Activated CD4-positive, CD25-positive, alpha-beta regulatory T cell treated with anti-CD3 and anti-CD28 coated beads, Interleukin-2, amount 50 U/mL, for 16 hours (primary cell): ENCODE measurements around the gene ZFAND4.
"Not testable (repeated sequence)": the region's sequence is repeated elsewhere in the genome, so short reads cannot be mapped to it uniquely, and the experiment has no call there.

Experiments
- DNase-seq: peaks from one replicate; pipeline ENCODE4 v3.0.0-alpha.2; 2020; ENCODE audit warnings: low read depth, low spot score

The ZFAND4 gene

DNA sequence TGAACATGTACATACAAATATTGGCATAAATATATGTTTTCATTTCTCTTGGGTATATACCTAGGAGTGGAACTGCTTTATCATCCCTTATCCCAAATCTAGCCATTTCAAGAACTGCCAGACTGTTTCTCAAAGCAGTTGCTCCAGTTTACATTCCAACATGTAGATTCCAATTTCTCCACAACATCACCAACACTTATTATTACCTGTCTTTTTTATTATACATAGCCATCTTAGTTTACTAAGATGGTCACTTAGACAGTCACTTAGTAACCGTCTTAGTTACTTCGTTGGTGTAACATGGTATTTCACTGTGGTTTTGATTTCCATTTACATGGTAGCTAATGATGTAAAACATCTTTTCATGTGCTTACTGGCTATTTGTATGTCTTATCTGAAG lies 82.7 kb downstream of the ZFAND4 start:
- DNase-seq: no peak

DNA sequence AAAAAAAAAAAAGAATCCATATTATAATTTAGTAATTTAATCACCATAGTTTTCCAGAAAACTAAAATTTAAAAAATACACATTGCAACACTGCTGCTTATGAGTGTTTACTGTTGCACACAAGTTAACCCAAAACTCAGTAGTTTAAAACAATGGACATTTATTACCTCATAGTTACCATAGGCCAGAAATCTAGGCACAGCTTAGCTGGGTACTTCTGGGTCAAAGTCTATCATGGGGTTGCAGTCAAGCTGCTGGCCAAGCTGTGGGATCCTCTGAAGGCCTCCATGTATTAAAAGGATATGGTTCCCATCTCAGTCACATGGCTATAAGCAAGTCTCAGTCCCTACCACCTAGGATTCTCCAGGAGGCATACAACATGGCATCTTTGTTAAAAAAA lies 83.6 kb downstream of the ZFAND4 start:
- no peak for DNase-seq

DNA sequence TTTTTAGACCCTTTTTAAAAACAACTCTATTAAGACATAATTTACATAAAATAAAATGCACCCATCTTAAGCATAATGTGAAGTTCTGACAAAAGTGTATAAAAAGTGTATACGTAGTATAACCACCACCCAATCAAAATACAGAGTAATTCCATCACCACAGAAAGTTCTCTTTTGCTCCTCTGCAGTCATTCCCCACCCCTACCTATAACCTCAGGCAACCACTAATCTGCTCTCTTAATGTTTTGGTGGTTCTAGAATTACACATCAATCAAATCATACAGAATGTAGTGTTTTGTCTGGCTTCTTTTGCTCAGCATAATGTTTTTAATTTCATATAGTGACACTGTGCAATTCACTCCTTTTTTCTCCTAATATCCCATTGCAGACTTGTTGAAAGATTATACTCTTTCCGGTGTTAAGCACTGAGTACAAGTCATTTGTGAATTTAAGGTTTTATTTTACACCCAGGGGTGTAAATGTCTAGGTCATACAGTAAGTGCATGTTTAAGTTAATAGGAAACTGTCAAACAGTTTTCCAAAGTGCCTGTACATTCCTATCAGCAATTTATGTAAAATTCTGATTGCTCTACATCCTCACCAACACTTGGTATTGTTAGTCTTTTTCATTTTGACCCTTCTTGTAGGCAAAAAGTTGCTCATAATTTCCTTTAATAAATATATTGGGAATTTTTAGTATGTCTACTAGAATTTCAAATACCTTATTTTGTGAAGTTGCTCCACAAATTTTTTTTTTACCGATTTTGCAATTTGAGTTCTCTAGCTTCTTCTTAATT lies 86.3 kb downstream of the ZFAND4 start:
- DNase-seq: no peak

DNA sequence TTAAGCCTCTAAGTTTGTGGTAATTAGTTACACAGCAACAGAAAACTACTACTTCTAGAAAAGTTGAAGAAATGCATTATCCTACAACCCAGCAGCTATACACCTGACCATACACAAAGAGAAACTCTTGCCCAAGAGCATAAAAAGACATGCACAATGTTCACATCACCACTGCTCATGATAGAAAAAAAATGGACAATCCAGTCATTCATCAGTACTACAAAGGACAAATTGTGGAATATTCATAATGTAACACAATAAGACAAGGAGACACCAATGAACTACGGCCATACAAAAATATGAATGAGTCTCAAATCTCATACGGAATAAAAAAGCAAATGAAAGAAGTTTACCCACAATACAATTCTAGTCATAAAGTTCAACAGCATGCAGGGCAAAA lies 87.4 kb downstream of the ZFAND4 start:
- DNase-seq: no peak

- no peak for DNase-seq
These were observed 90.2 kb downstream of the ZFAND4 start for GRCh38 chr10:45582386-45582781.

GRCh38 chr10:45581582-45582385 lies 90.8 kb downstream of the ZFAND4 start:
- DNase-seq: no peak

GRCh38 chr10:45581216-45581549 lies 91.4 kb downstream of the ZFAND4 start:
- no peak for DNase-seq

- no peak for DNase-seq
These were observed 92.0 kb downstream of the ZFAND4 start for GRCh38 chr10:45580371-45581215.

DNA sequence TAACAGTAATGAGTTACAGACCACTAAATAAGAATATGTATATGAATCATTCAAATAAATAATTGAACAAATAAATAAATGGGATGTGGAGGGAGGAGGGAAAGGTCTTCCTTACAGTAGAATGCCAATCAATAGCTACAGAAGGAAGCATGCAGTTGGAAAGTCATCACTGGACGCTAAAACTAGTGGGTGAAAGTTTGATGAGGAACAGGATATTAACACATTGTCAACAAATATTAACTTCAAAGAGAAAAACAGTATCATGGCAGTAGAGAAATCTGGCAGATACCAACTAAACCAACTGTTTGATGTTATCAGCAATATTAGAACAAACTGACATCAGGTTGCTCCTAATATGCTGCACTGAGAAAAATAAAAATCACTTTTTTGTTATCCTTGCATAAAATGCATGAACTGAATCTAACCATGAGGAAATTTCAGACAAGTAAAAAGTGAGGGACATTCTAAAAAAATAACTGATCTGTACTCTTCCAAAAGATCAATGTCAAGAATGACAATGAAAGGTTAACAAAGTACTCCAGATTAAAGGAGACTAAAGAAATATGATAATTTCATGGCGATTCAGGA lies 94.1 kb downstream of the ZFAND4 start:
- DNase-seq: no peak

DNA sequence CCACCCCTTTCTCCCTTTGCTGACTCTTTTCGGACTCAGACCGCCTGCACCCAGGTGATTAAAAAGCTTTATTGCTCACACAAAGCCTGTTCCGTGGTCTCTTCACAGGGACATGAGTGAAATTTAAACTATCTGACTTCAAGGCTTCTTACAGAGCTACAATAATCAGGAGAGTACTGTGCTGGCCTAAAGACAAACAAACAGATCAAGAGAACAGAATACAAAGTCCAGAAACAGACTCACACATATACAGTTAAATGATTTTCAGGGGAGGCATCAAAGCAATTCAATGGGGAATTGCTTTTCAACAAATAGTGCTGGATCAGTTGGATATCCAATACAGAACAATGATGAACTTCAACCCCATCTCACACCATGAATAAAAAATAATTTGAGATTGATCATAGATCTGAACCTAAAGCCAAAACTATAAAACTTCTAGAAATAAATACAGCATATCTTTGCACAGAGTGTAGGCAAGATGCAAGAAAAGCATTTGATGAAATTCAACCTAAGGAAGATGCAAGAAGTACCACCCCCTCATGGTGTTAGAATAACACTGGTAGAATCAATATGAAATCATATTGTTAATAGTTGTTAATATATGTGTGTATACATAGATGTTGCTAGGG lies 96.5 kb downstream of the ZFAND4 start:
- DNase-seq: no peak

- not testable (repeated sequence) for DNase-seq
These were observed 97.4 kb downstream of the ZFAND4 start for GRCh38 chr10:45575032-45575761.

- no peak for DNase-seq
These were observed 103.1 kb downstream of the ZFAND4 start for GRCh38 chr10:45569471-45569870.

- no peak for DNase-seq
These were observed 106.2 kb downstream of the ZFAND4 start for GRCh38 chr10:45566415-45566814.
